Naive B cell (primary cell): ENCODE results near the gene TNS4. TPM values are rescaled to one million over a fixed set of nuclear protein-coding genes. Genes with fewer than 3 reads are reported as not detected.

Experiments used
- ATAC-seq, 2 donors: fragments of 150-1000 bp; cut with Tn5 transposase; 2 replicates each; pipeline ENCODE4 v1.10.0; 2021; ENCODE audit warnings: low read depth in 2 of 2, mild to moderate bottlenecking in 2 of 2, moderate library complexity in 2 of 2
- DNase-seq: peaks from one replicate; pipeline ENCODE4 v3.0.0; 2022
- H3K27ac Mint-ChIP-seq, 6 donors: one replicate each; pipeline ENCODE4 v1.8.0; 2020 to 2022; ENCODE audit warnings: mild to moderate bottlenecking in 6 of 6, mixed read lengths in 6 of 6, moderate library complexity in 5 of 6, inconsistent platforms in 2 of 6
- H3K27me3 Mint-ChIP-seq, 3 donors: one replicate each; pipeline ENCODE4 v1.8.0; 2021 to 2022; ENCODE audit warnings: mixed read lengths in 3 of 3, mild to moderate bottlenecking in 1 of 3
- H3K36me3 Mint-ChIP-seq, 2 donors: one replicate each; pipeline ENCODE4 v1.8.0; 2020 to 2022; ENCODE audit warnings: mixed read lengths in 2 of 2, inconsistent platforms in 1 of 2, mild to moderate bottlenecking in 1 of 2
- H3K4me1 Mint-ChIP-seq, 3 donors: one replicate each; pipeline ENCODE4 v1.8.0; 2020 to 2022; ENCODE audit warnings: mixed read lengths in 3 of 3, inconsistent platforms in 1 of 3, mild to moderate bottlenecking in 1 of 3, moderate library complexity in 1 of 3
- H3K4me3 Mint-ChIP-seq, 8 donors: one replicate each; pipeline ENCODE4 v1.8.0; 2020 to 2022; ENCODE audit warnings: mild to moderate bottlenecking in 8 of 8, mixed read lengths in 8 of 8, moderate library complexity in 8 of 8, inconsistent platforms in 2 of 8
- H3K9me3 Mint-ChIP-seq, 7 donors: one replicate each; pipeline ENCODE4 v1.8.0; 2020 to 2022; ENCODE audit warnings: mixed read lengths in 7 of 7, mild to moderate bottlenecking in 5 of 7, inconsistent platforms in 2 of 7, moderate library complexity in 1 of 7
- polyA plus RNA-seq, 6 donors: library from polyadenylated mRNA; unstranded; fragments of 300-500 nt; fragmentation: Illumina TruSeq; gene quantifications; one replicate each; pipeline ENCODE4 v1.2.3, GENCODE V29; 2021; ENCODE audit warnings: low read depth in 6 of 6

TNS4 gene
- polyA plus RNA-seq, 6 donors from 2014 or later: not detected

- Mint-ChIP-seq H3K36me3 (no peaks in the 10 kb centered on the region), H3K27me3 (peaks cover 0 to 5% (median 0%) of the 10 kb centered on the region in 3 donors), H3K27ac (no peak overlapping the region), H3K4me3 (peak overlapping the region in 1 of 8 donors; percentile 35), H3K4me1 (peaks cover 22 to 41% (median 38%) of the 10 kb centered on the region in 3 donors), H3K9me3 (peaks cover 0 to under 1% (median 0%) of the 10 kb centered on the region in 7 donors)
- no peak for DNase-seq
- no peak for ATAC-seq
These were observed 9.9 kb downstream of the TNS4 start for GRCh38 chr17:40491486-40491885.

GRCh38 chr17:40490982-40491381, 10.4 kb downstream of the TNS4 start:
- Mint-ChIP-seq H3K4me3 (peak overlapping the region in 2 of 8 donors; percentile 29 to 53), H3K4me1 (peaks cover 22 to 41% (median 38%) of the 10 kb centered on the region in 3 donors), H3K27ac (peak overlapping the region in 1 of 6 donors; percentile 63), H3K27me3 (peaks cover 0 to 5% (median 0%) of the 10 kb centered on the region in 3 donors), H3K9me3 (peaks cover 0 to 1% (median 0%) of the 10 kb centered on the region in 7 donors), H3K36me3 (no peaks in the 10 kb centered on the region)
- DNase-seq: no peak
- ATAC-seq: no peak

DNA sequence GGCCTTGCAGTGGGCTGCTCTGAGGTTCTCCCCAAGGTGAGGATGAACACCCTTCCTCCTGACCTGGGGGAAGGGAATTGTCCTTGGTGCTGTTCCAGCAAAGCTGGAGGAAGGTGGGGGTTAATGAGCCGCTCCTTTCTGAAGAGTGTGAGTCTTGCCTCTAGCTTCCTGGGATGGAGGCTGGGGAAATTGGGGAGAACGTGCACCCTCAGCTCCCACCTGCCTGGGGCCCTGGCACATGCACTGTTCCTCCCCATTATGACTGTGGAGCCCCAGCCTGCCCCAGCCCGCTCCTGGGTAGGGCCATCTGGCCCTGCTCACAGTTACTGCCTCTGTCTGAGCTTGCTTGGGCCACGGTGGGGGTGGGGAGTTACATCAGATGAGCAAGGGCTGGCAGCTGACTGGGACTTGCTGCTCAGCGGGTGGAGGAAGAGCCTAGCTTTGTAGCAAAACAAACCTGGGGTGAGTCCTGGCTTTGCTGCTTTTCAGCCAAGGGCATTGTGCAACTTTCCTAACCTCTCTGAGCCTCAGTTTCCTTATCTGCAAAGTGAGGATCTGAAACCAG, 11.1 kb downstream of the TNS4 start:
- DNase-seq (no peak), ATAC-seq (peak in 1 of 2 donors; percentile 26)
- Mint-ChIP-seq H3K27ac (peak overlapping the region in 4 of 6 donors; percentile 39 to 96 (median 72)), H3K4me1 (peaks cover 22 to 41% (median 38%) of the 10 kb centered on the region in 3 donors), H3K9me3 (peaks cover 0 to 1% (median 0%) of the 10 kb centered on the region in 7 donors), H3K36me3 (no peaks in the 10 kb centered on the region), H3K27me3 (peaks cover 0 to 5% (median 0%) of the 10 kb centered on the region in 3 donors), H3K4me3 (peak overlapping the region in 6 of 8 donors; percentile 14 to 82 (median 63))

DNA sequence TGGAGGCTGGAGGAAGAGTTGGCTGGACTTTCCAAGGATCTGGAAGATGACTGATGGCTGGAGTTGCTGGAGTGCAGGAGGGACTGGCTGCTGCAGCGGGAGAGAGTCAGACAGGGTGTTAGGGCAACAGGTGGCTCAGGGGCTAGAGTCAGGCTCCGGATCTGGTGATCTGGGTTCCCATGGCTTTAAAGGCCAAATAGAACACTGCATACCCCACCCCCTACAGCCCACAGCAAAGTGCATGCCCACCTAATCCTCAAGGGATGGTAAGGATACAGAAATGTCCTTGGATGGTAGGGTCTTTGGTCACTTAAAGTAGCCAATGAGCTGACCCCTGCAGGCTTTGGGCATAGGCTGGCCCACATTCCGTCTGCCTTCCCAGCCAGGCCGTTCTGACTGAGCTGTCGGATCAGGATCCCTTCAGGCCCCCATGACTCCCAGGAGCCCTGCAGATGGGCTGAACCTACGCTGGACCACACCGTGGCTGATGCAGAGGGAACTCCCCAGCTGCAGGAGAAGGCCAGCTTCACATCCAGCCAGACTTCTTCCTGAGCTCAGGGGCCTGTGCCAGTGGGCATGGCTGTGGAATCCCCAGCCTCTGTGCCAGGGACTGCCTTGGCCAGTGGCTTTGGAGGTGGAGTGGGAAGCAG, 13.9 kb downstream of the TNS4 start:
- Mint-ChIP-seq H3K36me3 (no peaks in the 10 kb centered on the region), H3K27ac (peak overlapping the region in 1 of 6 donors; percentile 55), H3K4me3 (no peak overlapping the region), H3K4me1 (peaks cover 34 to 62% (median 54%) of the 10 kb centered on the region in 3 donors), H3K27me3 (peaks cover 0 to 5% (median 0%) of the 10 kb centered on the region in 3 donors), H3K9me3 (peaks cover 0 to 1% (median 0%) of the 10 kb centered on the region in 7 donors)
- DNase-seq: no peak
- ATAC-seq: no peak

GRCh38 chr17:40486522-40487370, 14.7 kb downstream of the TNS4 start:
- Mint-ChIP-seq H3K4me3 (no peak overlapping the region), H3K27ac (peak overlapping the region in 2 of 6 donors; percentile 55 to 72), H3K36me3 (no peaks in the 10 kb centered on the region), H3K4me1 (peaks cover 36 to 67% (median 58%) of the 10 kb centered on the region in 3 donors), H3K27me3 (peaks cover 0 to 5% (median 0%) of the 10 kb centered on the region in 3 donors), H3K9me3 (peaks cover 0 to 1% (median 0%) of the 10 kb centered on the region in 7 donors)
- no peak for ATAC-seq
- no peak for DNase-seq

GRCh38 chr17:40485851-40486521, 15.4 kb downstream of the TNS4 start:
- peaks cover 0 to 1% (median 0%) of the 10 kb centered on the region in 7 donors for H3K9me3 Mint-ChIP-seq
- no peaks in the 10 kb centered on the region for H3K36me3 Mint-ChIP-seq
- peak overlapping the region in 2 of 6 donors; percentile 45 to 47 for H3K27ac Mint-ChIP-seq
- H3K4me1 Mint-ChIP-seq: peaks cover 35 to 67% (median 58%) of the 10 kb centered on the region in 3 donors
- H3K4me3 Mint-ChIP-seq: peak overlapping the region in 1 of 8 donors; percentile 38
- ATAC-seq (no peak), DNase-seq (no peak)
- peaks cover 0 to 2% (median 0%) of the 10 kb centered on the region in 3 donors for H3K27me3 Mint-ChIP-seq

DNA sequence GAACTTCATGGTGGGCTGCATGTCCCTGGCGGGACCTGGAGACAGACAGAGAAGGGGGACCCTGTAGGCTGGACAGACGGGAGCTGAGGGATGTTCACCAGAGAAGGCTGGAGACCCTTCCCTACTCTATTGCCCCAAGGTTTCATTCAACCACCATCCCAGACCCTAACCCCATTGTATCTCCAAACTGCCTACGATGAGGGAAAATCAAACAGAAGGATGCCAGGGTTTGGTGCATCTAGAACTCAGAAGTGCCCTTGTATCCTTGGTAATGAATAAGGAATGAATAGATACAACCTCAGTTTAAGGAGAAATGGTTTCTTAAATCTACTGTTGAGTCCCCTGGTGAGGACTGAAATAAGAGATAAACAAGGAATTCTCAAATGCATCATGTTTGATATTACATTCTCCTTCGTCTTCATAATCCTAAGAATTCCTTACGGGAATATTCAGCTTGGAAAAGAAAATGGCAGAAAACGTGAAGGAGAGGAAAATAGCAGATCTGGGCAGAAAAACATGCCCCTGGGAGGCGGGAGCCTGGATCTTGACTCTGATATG, 16.4 kb downstream of the TNS4 start:
- Mint-ChIP-seq H3K4me3 (no peak overlapping the region), H3K27ac (peak overlapping the region in 2 of 6 donors; percentile 26 to 32), H3K27me3 (no peaks in the 10 kb centered on the region), H3K9me3 (peaks cover 0 to 1% (median 0%) of the 10 kb centered on the region in 7 donors), H3K36me3 (no peaks in the 10 kb centered on the region), H3K4me1 (peaks cover 35 to 67% (median 58%) of the 10 kb centered on the region in 3 donors)
- ATAC-seq: no peak
- no peak for DNase-seq

- H3K27ac Mint-ChIP-seq: peak overlapping the region in 3 of 6 donors; percentile 26 to 92 (median 81)
- H3K4me1 Mint-ChIP-seq: peaks cover 36 to 67% (median 58%) of the 10 kb centered on the region in 3 donors
- no peak for ATAC-seq
- peaks cover 0 to 1% (median 0%) of the 10 kb centered on the region in 7 donors for H3K9me3 Mint-ChIP-seq
- peak overlapping the region in 1 of 8 donors; percentile 12 for H3K4me3 Mint-ChIP-seq
- no peaks in the 10 kb centered on the region for H3K36me3 Mint-ChIP-seq
- no peak for DNase-seq
- no peaks in the 10 kb centered on the region for H3K27me3 Mint-ChIP-seq
These were observed 17.0 kb downstream of the TNS4 start for GRCh38 chr17:40484285-40484972.

DNA sequence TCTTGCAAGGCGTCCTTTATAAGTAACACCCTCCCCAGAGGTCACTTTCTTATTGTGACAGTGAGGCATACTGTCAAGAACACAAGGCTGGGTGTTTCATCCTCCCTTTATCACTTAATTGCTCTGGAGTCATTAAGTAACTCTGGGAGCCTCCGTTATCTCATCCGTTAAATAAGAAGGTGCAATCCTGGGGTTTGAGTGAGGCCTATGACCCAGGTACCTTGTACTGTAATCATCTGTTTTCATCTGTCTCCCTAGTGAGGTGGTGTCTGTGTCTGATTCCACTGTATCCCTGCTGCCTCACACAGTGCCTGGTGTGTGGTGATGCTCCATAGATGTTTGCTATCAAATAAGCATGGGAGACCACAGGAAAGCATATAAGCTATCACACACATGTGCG, 17.7 kb downstream of the TNS4 start:
- Mint-ChIP-seq H3K27me3 (no peaks in the 10 kb centered on the region), H3K27ac (peak overlapping the region in 5 of 6 donors; percentile 7 to 92 (median 38)), H3K9me3 (peaks cover 0 to 1% (median 0%) of the 10 kb centered on the region in 7 donors), H3K4me3 (peak overlapping the region in 4 of 8 donors; percentile 1 to 52 (median 28)), H3K36me3 (no peaks in the 10 kb centered on the region), H3K4me1 (peaks cover 42 to 69% (median 58%) of the 10 kb centered on the region in 3 donors)
- DNase-seq: no peak
- no peak for ATAC-seq

DNA sequence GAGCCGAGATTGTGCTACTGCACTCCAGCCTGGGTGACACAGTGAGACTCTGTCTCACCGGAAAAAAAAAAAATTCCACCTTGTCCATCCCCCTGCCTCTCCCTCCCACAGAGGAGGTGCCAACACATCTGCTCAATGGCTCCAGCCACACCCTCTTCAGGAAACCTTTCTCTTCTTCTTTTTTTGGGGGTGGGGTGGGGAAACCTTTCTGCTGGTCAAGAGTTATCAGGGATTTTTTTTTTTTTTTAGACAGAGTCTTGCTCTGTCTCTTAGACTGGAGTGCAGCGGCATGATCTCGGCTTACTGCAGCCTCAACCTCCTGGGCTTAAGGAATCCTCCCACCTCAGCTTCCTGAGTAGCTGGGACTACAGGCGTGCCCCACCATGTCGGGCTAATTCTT, 18.7 kb downstream of the TNS4 start:
- ATAC-seq: no peak
- no peak for DNase-seq
- peaks cover 0 to 1% (median 0%) of the 10 kb centered on the region in 7 donors for H3K9me3 Mint-ChIP-seq
- peak overlapping the region in 3 of 8 donors; percentile 6 to 77 (median 35) for H3K4me3 Mint-ChIP-seq
- H3K4me1 Mint-ChIP-seq: peaks cover 43 to 67% (median 59%) of the 10 kb centered on the region in 3 donors
- H3K27me3 Mint-ChIP-seq: no peaks in the 10 kb centered on the region
- H3K27ac Mint-ChIP-seq: peak overlapping the region; percentile 57 to 92 (median 74)
- no peaks in the 10 kb centered on the region for H3K36me3 Mint-ChIP-seq

GRCh38 chr17:40481106-40481505, 20.3 kb downstream of the TNS4 start:
- no peak for DNase-seq
- no peaks in the 10 kb centered on the region for H3K36me3 Mint-ChIP-seq
- peak overlapping the region; percentile 92 to 98 (median 97) for H3K27ac Mint-ChIP-seq
- peak overlapping the region in 7 of 8 donors; percentile 29 to 86 (median 78) for H3K4me3 Mint-ChIP-seq
- peaks cover 44 to 75% (median 71%) of the 10 kb centered on the region in 3 donors for H3K4me1 Mint-ChIP-seq
- no peaks in the 10 kb centered on the region for H3K9me3 Mint-ChIP-seq
- no peak for ATAC-seq
- no peaks in the 10 kb centered on the region for H3K27me3 Mint-ChIP-seq

GRCh38 chr17:40480501-40481003, 20.9 kb downstream of the TNS4 start:
- peak; percentile 86 for DNase-seq
- Mint-ChIP-seq H3K4me1 (peaks cover 46 to 80% (median 74%) of the 10 kb centered on the region in 3 donors), H3K9me3 (no peaks in the 10 kb centered on the region), H3K4me3 (peak overlapping the region in 7 of 8 donors; percentile 16 to 86 (median 78)), H3K27ac (peak overlapping the region; percentile 92 to 98 (median 97)), H3K36me3 (no peaks in the 10 kb centered on the region), H3K27me3 (no peaks in the 10 kb centered on the region)
- ATAC-seq: peak; percentile 92 to 93
